NCI-H2107 treated with DMSO at 0.1 percent for 48 hours (cell line): ENCODE results near the gene HDDC2.
"Not testable (repeated sequence)": the region's sequence is repeated elsewhere in the genome, so short reads cannot be mapped to it uniquely, and the experiment has no call there.

Source experiments
- DNase-seq: peaks from one replicate; lab custom pipeline; 2025; ENCODE audit not compliant: unreplicated experiment; lab: John Stamatoyannopoulos, UW

HDDC2 gene

DNA sequence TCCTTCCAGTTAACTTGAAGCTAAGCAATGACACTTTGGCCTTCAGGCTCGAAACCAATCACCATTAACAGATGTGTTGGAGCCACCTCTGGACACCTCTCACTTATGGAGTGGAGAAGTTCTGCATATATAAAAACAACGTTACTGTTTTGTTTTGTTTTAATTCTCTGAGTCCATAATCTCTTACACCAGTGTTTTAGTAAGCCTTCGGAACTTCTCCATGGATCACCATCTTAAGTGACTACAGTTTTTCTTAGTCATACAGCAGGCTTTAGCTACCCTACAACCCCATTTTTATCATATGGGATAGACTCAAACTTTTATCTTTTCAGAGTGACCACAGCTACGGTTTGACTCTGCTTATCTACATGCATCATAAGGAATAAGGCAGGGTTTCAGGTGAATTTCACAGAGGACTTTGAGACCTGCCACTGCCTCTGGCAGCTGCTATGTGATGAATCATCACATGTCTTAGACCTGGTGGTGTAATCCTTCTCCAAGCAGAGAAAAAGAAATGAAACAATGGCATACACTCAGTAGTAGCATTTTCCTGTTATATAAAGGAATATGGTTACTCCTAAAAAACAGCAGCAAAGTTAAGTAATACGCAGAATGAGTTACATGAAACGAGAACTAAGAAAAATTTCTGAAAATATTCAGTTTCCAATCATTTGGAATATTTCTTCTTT lies 5.5 kb upstream of the HDDC2 start:
- DNase-seq = no peak

DNA sequence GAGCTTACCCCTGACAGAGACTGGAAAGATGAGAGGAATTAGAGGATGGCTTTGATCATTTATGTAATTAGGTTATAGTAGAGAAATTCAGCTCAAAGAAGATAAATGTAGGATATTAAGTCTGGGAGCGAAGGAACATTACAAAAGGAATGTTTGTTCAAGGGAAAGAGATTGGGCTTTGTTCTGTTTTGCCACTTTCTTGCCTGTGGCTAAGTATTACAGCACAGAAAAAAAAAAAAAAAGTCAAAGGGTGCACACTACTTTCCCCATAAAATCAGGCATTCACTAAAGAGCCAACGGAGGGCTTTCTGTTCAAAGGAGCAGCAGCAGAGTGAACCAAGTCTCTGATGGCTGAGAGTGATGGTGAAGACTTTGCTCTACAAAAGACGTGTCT lies 5.0 kb upstream of the HDDC2 start:
- no peak for DNase-seq

DNA sequence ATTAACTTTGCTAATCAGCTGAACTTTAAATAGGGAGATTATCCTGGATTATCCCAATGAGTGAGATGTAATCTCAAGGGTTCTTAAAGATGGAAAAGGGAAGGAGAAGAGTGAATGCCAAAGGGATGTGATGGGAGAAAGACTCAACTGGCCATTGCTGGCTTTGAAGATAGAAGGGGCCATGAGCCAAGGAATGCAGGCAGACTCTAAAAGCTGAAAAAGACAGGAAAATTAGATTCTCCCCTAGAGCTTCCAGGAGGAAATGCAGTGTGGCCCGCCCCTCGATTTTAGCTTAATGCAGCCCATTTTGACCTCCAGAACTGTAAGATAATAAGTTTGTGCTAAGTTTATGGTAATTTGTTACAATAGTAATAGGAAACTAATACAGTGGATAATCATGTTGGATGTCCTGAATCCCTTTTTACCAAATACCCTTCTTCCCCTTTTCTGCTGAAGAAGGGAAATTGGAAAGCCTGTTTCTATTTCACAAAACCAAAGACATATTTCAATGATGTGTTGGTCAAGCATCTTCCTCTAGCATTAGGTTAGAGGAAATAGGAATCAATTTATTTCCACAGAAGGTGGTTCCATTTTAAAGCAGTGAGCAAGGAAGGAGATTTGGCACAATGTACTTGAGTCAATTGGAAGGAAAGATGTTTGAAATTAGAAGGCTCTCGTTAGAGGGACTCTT lies 3.3 kb upstream of the HDDC2 start:
- no peak for DNase-seq

DNA sequence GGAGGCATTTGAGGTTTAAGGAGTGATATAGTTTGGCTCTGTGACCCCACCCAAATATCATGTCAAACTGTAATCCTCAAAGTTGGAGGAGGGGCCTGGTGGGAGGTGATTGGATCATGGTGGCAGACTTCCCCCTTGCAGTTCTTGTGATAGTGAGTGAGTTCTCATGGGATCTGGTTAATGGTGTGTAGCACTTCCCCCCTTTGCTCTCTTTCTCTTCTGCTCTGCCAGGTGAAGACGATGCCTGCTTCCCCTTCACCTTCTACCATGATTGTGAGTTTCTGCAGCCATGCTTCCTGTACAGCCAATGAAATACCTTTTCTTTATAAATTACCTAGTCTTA lies 1.7 kb upstream of the HDDC2 start:
- no peak for DNase-seq

DNA sequence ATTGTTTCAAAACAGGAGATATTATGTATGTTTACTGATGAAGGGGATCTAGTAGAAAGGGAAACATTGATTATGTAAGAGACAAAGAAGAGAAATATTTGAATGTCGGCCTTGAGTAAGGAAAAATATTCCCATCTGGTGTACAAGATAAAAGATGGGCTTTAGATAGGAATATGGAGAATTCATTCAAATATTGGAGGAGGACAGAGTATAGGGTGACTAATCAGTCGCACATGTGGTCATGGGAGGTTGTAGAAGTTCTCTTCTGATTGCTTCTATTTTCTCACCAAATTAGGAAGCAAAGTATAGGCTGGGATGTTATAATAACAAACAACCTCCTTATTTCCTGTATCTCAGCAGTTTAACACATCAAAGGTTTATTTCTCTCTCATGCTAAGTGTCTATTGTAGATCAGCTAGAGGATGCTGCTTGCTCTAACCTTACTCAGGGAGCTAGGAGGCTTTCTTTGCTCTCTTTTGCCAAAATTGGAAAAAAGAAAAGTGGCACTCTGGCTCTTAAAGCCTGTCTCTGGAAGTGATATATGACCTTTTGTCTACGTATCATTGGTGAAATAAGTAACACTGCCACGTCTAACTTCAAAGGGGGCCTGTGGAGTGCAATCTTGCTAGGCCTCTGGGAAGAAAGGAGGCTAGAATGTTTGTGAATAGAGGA lies 1.2 kb upstream of the HDDC2 start:
- DNase-seq = no peak

DNA sequence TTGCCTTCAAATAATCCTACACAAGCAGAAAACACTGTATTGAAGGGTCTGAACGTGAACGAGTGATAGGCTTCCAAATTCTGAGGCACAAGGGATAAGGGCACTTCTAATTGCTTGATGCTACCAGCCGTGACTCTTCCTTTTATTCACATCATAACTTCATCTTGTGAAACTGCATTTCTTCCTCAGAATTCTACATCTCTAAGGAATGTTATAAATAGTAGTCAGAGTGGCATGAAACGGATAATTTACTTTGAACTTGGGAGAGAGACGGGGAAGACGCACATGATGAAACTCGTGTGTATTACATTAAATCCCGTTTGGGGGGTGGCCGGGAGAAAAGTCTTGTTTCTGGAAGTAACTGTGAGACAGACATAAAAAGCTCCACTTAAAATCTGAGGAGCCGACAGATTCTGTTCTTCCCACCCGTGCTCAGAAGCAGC lies 754 bp downstream of the HDDC2 start:
- DNase-seq = no peak

DNA sequence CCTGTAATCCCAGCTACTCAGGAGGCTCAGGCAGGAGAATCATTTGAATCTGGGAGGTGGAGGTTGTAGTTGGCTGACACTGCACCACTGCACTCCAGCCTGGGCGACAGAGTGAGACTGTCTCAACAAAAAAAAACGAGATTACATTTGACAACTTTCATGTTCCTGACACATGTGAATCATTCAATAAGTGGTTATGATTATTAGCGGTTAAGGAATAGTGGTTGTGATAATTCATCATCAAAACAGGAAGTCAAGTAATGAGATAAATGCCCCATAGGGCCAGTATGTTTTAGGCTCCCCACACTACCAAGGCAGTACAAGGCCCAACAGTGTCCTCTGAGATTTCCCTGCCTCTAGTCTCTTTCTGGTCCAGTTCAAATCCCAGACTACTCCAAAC lies 2.5 kb downstream of the HDDC2 start:
- DNase-seq = no peak

DNA sequence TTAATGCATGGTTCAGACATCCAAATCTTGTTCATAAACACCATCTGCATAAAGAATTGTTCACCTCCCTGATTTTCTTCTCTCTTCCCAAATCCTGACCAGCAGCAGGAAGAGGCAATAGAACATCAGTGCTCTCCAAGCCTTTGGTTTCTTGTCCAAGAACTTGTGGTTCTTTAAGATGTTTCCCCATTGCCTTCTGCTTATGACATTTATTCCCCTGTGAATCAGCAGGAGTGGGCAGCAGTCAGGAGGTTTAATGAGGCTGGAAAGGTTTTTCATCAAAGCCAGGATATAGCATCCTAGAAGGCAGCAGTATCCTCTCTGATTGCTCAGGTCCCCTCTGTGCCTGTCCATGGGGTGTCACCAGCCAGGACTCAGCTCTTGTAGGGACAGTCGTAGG lies 5.3 kb downstream of the HDDC2 start:
- no peak for DNase-seq

DNA sequence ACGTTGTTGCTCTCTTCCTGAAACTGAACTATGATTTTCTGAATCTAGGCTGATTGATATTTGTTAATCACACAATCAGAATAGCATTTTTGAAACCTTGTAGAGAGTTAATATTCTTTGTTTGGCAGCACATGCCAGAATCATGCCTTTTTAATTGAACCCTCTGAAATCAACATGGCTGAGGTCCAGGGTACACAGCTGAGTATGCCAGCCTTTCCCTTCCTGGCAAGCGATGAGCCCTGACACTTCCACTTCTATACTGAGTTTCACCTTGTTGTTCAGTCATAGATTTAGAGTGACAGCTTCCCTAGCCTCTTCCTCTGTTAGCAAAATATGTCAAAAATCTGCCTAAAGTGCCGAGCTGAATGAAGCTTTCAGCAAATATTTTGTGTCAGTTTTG lies 6.8 kb downstream of the HDDC2 start:
- no peak for DNase-seq

DNA sequence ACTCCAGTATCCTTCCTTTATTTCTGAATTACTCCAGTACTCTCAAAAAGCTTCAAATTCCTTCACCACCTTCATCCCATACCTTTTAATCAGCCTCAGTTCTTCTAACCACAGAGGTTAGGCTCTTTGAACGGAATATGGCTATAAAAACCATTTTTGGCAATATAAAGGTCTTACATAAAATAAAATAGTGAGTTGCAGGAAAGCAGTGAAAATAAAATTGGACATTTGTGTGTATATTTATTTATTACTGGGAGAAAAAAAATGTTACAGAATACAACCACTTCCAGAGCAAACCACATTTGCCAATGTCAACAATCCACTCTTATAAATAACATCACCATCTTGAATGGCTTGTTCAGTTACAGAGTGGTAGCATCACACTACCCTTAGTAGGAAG lies 7.7 kb downstream of the HDDC2 start:
- DNase-seq = no peak

DNA sequence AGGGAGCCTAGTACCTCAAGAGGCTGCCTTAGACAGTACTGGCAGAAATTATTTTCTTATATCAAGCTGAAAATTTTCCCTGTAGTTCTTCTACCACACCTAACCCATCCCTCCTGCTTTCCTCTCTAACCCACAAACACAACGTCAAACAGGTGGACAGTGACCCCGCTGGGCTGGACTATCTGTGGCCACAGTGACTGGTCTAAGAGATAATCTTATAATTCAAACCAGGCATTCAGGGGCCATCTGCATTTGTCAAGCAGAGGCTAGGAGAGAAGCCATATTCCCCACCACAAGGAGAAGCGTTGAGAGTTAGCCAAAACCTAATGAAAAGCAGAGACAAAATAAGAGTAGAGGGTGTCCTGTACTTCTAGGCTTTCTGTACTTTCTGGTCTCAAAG lies 8.2 kb downstream of the HDDC2 start:
- DNase-seq = no peak

DNA sequence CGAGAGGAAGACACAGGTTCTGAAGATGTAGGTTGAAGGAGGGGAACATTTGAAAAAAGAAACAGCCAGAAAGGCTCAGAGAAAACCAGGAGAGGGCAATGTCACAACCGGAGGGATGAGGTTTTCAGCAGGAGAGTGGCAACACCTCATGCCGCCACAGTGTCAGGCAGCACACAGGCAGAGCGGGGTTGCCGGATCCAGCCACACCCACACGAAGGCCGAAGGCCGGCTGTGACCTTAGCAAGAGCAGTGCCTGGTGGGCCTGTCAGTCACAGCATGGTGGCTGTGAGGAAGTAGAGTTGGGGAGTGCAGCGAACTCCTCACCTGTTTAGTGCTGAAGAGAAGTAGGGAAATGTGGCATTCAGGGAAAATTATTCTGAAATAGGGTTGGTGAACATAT lies 14.0 kb downstream of the HDDC2 start:
- DNase-seq = no peak

DNA sequence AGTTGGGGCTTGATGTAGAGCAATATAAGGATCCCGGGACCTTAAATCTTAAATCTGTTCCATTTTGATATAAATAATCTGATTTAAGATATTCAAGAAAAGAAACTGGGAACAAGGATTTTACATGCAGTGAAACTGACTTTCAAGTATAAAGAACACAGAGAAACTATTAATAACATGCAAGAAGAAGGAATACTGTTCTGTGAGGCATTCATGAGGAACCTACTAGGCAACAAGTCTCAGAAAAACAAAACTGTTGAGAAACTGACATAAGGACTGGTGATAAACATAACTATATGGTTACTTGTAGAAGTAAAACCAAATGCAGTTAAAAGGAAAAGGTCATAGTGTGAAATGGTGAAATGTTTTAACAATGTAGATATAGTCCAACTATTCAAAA lies 15.8 kb downstream of the HDDC2 start:
- no peak for DNase-seq

DNA sequence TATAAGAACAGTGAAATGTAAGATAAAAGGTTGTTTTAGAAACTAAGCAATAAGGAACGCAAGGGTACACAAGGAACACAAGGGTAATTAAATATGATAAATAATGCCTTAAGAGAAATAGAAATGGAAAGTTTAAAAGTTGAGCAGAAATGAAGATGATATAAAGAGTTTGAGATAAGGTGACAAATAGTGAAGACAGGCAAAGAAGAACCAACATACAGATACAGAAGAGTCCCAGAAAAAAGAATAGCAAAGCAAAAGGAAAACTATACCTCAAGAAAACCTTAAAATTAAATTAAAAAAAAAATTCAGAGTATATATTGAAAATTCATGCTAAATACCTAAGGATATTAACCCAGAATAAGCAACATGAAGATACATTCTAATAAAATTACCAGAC lies 16.4 kb downstream of the HDDC2 start:
- DNase-seq = no peak

DNA sequence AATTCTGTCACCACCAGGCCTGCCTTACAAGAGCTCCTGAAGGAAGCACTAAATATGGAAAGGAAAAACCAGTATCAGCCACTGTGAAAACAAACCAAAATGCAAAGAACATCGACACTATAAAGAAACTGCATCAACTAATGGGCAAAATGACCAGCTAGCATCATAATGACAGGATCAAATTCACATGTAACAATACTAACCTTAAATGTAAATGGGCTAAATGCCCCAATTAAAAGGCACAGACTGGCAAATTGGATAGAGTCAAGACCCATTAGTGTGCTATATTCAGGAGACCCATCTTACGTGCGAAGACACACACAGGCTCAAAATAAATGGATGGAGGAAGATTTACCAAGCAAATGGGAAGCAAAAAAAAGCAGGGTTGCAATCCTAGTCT lies 19.3 kb downstream of the HDDC2 start:
- DNase-seq = not testable (repeated sequence)

DNA sequence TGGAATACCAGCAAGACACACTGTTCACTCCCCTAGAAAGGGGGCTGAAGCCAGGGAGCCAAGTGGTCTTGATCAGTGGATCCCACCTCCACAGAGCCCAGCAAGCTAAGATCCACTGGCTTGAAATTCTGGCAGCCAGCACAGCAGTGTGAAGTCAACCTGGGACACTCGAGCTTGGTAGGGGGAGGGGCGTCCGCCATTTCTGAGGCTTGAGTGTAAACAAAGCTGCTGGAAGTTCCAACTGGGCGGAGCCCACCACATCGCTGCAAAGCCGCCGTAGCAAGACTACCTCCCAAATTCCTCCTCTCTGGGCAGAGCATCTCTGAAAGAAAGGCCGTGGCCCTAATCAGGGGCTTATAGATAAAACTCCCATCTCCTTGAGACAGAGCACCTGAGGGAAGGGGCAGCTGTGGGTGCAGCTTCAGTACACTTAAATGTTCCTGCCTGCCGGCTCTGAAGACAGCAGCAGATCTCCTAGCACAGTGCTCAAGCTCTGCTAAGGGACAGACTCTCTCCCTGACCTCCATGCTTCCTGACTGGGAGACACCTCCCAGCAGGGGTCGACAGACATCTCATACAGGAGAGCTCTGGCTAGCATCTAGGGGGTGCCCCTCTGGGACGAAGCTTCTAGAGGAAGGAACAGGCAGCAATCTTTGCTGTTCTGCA lies 21.3 kb downstream of the HDDC2 start:
- not testable (repeated sequence) for DNase-seq

DNA sequence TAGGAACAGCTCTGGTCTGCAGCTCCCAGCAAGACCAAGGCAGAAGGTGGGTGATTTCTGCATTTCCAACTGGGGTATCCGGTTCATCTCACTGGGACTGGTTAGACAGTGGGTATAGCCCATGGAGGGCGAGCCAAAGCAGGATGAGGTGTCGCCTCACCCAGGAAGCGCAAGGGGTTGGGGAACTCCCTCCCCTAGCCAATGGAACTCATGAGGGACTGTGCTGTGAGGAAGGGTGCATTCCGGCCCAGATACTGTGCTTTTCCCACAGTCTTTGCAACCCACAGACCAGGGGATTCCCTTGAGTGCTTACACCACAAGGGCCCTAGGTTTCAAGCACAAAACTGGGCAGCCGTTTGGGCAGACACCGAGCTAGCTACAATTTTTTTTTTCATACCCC lies 21.8 kb downstream of the HDDC2 start:
- no peak for DNase-seq

DNA sequence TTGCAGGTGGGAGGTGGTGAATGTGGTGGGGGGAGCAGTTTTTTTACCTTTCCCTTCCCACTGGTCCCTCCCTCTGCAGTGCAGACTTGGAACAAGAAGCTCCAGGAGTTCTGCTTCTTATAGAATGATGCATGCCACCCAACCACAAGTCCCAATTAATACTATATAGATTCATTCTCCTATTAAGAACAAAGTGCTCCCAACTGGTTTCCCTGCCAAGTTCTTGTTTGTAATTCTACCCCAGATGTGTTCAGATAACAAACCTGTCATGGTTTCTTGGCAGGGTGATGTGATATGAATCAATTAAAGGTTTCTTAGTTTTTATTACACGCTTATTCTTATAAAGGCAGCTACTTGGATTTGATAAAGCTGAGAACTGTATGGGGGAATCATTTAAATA lies 23.9 kb downstream of the HDDC2 start:
- peak; percentile 59 for DNase-seq

DNA sequence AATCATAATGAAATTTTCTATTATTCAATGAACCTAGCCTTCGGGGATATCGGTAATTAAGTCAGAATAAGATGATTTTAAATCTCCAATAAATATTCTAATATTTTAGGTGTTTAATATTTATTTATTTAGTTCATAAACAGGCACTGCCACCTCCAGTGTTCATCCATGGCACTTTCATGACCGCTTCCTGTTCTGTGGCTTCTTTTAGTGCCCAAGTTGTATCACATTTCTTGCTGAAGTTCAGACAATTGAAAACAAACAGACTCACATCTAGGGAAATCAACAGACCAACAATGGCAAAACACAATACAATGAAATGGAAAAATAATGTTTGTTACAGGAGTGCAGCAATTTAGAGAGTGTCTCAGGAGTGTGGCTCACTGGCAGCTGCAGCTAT lies 26.0 kb downstream of the HDDC2 start:
- DNase-seq = peak; percentile 76

DNA sequence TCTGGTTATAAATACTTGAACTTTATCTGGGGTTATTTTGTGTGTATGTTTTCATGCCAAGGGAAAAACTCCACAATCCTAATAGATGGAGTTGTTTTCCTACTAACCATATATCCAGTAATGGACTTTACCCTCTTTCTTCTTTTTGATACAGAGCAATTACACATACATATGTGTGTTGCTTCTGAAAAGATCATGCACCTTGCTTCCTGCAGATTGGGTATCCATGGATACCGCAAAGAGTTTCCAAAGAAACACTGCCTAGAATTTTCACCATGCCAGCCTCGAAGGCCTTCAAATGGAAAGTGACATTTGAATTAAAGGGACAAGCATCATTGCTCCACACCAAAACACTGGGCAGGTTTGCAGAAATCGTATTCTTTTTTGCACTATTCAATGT lies 26.8 kb downstream of the HDDC2 start:
- no peak for DNase-seq

DNA sequence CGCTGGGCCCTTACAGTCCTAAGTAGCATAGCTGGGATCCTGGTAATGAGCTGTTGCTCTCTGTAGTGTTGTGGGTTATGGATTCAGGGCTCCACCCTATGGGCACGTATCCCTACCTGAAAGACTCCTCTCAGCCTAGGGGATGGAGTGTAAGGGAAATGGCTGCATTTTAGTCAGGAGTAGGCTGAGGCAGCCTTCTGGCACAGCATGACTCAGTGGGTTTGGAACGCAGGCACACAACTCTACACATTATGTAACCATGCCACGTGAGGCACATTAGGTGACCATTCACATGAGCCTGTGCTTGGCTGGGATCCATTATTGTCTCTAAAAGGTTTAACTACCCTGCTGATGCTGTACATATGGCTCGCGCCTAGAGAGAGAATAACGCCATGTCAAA lies 27.8 kb downstream of the HDDC2 start:
- peak; percentile 81 for DNase-seq

DNA sequence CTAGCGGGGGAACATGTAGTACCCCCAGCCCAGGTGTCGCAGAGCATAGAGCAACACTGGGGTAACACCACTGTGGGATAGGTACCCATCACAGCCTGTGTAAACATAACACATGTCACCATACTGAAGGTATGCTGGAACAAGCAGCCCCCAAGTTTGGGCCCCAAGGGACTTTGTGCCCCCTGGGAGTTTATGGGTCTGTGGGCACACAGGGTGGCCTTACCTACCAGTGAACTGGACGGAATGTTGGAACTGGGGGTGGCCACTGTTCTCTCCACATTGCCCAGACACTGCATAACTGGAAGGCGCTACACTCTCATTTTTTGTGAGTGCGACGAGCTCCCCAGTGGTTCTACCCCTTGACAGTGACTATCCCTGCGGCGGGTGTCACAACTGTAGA lies 28.5 kb downstream of the HDDC2 start:
- DNase-seq = no peak
